GM18508 (cell line): ENCODE results near the gene ZMYND10.

Source experiments
- ATAC-seq: cut with Tn5 transposase; IDR thresholded peaks from one replicate; pipeline ENCODE4 v1.9.1; 2021; ENCODE audit warnings: moderate number of reproducible peaks; ENCODE audit not compliant: insufficient read depth, unreplicated experiment

ZMYND10 gene

DNA sequence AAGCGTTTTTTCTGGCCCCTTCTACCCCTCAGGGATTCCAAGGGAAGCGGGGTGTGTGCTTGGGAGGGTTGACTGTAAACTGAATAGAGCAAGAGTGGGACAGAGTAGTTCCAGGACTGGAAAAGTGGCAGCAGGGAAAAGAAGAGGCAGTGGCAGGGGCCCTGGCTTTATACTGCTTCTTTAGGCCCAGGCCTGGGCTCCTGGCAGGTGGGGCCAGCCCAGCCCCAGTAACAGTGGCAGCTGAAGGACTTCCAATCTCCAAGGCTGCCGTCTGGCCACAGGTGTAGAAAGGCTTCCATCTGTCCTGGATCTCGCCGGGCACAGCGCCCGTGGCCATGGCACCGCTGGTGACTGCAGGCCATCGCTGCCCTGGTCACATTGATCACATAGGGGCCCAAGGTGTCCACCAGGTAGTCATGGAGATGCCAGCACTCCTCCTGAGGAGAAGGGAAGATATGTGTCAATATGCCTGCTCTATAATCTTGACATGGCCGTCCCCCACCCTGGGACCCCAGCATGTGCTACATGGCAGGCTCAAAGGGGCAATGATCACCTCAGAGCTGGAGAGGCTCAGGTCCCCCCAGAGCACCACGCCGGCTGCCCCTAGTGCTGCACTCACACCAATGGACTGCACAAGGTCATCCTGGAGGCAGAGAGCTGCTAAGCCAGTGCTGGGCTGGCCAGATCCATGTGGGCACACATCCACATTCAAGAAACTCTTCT lies 52.3 kb downstream of the ZMYND10 start:
- ATAC-seq, result no peak

DNA sequence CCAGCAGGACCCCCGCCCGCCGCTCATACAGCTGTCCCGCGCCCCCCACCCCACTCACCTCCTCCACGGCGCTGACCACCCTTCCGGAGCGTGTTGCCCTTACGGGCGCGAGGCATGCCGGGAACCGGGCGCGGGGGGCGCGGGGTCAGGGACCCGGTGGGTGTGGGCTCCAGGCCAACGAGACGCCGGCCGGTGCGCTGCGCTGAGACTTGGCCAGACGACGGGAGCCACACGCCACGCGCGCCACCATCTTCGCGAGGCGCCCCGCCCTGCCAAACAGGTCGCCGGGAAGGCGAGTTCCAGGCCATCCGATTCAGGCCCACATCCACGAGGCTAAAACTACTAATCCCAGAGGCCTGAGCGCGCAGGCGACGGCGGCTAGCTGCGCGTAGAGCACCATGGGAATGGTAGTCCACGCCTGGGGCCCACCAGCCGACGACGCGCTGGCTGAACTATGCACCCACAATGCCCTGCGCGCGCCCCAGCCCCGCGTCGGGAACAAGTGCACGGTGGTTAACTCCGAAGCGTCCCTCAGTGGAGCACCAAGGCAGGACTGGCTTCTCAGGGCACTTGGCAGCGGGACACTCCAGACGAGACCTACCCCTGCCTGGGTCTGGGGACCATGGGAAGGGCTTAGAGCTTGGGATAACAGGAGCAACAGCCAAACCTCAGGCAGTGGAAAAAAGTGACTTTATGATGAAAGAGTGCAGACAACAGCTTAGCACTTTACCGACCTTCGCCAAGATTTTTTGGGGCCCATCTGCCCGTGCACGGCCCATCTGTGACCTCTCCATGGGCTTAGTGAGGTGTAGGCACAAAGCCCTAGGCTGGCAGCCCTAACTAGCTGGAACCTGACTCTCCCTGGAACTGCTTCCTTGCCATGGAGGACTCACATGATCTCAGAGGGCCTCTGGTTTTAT lies 53.1 kb downstream of the ZMYND10 start, which contains the start of gene IFRD2:
TSS of gene IFRD2 (minus strand) at position 271 of the 920 bp plus-strand sequence. CDS start at position 116, 155 bp downstream.
- peak; percentile 76 for ATAC-seq
